HG02840 (cell line): ENCODE results near the gene CNN2.

Source experiments
- ATAC-seq: cut with Tn5 transposase; IDR thresholded peaks from one replicate; pipeline ENCODE4 v1.9.1; 2021; ENCODE audit warnings: mild to moderate bottlenecking, moderate library complexity, moderate number of reproducible peaks; ENCODE audit not compliant: unreplicated experiment, low FRiP score

The CNN2 gene

DNA sequence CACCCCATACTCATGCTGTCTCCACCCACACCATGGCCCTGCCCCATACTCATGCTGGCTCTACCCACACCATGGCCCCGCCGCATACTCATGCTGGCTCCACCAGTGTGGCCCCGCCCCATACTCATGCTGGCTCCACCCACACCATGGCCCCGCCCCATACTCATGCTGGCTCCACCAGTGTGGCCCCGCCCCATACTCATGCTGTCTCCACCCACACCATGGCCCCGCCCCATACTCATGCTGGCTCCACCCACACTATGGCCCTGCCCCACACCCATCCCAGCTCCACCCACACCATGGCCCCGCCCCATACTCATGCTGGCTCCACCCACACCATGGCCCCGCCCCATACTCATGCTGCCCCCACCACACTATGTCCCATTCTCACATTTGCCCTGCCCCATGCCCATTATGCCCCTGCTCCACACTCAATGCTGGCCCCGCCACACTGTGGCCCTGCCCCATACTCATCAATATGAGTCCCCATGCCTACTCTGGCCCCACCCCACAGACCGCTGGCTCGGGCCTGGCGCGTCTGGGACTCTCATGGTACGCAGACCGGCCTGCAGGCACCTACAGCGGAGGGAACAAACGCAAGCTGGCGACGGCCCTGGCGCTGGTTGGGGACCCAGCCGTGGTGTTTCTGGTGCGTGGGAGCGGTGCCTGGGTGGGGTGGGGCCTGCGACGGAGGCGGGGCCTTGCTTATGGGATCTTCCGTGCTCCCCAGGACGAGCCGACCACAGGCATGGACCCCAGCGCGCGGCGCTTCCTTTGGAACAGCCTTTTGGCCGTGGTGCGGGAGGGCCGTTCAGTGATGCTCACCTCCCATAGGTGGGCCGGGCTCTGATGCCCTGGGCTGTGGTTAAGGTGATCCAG lies 36.9 kb downstream of the CNN2 start:
- ATAC-seq: no peak

DNA sequence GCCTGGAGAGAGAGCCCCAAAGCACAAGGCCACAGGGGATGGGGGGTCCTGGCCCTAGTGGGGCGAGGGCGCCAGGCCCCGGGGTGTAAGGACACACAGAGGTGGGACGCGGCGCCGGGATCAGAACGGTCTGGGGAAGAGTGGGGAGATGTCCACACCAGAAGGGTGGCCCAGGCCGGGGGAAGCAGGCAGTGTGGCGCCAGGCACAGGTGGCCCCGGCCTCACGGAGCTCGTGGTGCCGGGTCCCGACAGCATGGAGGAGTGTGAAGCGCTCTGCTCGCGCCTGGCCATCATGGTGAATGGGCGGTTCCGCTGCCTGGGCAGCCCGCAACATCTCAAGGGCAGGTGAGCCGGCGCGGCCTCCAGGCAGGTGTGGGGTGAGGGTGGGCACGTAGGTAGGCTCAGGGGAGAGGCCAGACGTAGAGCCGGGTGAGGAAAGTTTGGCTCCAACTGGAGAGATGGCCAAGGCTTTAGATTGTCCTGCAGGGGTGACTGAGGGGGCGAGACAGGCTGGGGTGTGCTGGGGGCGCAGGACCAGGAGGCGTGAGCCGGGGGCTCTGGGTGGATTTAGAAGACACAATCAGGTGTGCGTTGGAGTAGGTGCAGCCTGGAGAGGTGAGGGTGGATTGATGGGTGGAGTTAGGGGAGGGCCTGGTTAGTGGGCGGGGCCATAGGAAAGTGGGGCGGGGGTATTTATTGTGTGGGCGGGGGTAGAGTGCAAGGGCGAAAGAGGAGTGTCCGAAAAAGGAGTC lies 37.7 kb downstream of the CNN2 start:
- no peak for ATAC-seq

DNA sequence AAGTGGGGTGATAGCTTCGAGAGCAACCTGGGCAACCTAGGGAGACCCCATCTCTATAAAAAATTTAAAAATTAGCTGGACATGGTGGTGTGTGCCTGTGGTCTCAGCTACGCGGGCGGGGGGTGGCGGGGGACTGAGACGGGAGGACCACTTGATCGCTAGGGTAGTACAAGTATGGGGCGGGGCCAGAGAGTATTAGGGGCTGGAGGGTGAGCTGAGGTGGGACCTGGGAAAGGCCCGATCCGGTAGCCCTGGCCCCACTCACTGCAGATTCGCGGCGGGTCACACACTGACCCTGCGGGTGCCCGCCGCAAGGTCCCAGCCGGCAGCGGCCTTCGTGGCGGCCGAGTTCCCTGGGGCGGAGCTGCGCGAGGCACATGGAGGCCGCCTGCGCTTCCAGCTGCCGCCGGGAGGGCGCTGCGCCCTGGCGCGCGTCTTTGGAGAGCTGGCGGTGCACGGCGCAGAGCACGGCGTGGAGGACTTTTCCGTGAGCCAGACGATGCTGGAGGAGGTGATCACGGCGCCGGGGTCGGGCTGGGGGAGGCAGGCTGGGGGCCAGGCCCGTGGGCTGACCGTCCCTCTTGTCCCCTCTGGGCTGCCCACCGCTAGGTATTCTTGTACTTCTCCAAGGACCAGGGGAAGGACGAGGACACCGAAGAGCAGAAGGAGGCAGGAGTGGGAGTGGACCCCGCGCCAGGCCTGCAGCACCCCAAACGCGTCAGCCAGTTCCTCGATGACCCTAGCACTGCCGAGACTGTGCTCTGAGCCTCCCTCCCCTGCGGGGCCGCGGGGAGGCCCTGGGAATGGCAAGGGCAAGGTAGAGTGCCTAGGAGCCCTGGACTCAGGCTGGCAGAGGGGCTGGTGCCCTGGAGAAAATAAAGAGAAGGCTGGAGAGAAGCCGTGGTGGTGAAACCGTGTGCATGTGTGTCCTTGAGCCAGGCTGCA lies 38.5 kb downstream of the CNN2 start:
- no peak for ATAC-seq

DNA sequence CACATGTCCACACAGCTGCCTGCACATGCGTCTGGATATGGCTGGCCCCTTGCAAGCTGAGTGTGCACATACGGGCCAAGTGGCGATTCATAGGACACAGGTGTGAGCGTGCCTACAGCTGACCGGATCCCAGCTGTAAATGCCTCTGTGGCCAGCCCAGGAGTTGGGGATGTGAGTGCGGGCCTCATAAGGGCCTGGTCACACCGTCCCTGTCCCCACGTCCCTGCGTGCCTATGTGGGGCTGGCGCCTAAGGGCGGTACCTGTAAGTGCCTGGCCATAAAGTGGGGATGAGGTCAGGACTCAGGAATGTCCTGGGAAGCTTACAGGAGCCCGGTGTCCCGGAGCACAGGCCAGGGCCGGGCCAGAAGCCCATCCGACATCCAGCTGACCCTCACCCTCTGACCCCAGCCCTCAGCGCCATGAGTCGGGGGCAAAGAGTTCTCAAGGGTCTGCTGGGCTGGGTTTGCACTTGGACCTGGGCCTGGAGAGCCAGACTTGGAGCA lies 39.2 kb downstream of the CNN2 start:
- no peak for ATAC-seq

DNA sequence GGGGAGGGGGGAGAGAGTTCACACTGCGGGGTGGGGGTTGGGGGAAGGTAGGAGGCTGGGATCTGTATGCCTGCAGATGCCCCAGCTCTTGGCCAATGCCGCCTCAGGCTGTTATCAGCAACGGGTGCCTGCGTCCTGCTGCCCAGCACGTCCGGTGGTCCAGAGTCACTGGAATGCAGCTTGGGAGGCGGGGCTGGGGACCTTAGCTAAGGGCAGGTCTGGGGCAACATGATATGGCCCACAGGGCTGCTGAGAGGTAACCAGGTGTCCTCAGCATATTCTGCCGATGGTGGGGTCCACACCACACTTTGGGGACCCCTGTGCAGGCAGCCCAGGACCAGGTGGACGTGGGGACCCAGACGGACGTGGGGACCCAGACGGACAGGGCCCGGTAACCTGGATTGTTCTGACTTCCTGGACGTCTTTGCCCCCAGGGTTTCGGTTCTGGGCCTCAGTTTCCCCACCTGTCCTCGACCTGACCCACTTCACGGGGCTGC lies 39.9 kb downstream of the CNN2 start:
- no peak for ATAC-seq

DNA sequence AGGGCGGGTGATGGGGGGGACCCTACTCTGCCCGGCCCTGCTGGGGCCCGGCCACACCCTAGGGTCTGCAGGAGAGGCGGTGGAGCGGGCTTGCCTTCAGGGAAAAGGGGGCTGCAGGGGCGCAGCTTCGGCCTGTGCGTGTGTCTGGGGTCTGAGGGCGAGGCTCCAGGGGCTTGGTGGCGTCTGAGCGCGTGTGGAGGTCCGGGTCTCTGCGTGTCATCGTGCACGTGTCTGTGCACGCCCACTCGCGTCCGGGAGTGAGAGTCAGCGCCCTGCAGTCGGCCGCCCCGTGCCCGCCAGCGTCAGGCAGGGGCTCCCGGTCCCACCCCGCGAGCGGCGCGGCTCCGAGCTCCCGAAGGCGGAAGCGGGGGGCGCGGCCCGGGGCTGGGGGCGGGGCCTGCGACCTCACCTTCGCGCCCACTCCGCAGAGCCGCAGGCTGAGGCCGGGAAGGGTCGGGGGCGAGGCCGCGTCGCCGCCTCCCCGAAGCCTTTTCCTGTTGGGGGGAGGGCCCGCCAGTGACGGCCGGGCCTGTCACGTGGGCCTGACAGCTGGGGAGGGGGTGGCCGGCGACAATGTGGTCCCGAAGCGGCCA lies 40.4 kb downstream of the CNN2 start, which contains the start of gene ARHGAP45:
Gene ARHGAP45 (plus strand): TSS at position 420 of the 593 bp plus-strand sequence. CDS start 239 bp downstream, outside the sequence.
- no peak for ATAC-seq

DNA sequence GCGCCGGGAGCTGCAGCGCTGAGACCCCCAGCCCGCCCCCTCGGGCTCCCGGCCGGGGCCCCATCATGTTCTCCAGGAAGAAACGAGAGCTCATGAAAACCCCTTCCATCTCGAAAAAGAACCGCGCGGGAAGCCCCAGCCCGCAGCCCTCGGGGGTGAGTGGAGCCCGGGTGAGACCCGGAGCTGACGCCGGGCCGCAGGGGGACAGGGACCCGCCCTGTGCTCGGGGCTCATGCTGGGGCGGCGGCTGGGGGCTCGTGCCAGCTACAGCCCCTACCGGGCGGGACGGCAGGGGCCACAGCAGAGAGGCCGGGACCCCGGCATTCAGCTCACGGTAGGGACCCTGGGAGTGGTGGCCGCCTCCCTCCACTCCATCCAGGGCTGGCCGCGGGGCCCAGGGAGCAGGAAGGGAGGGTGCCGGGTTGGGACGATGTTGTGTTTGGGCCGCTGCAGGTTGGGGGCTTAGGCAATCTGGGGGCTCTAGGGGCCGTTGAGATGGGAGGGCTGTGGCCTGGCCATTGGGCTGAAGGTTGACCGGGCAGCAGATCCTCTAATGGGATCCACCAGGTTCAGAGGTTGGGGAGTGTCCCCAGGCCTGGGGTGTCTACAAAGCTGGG lies 41.0 kb downstream of the CNN2 start:
- no peak for ATAC-seq

DNA sequence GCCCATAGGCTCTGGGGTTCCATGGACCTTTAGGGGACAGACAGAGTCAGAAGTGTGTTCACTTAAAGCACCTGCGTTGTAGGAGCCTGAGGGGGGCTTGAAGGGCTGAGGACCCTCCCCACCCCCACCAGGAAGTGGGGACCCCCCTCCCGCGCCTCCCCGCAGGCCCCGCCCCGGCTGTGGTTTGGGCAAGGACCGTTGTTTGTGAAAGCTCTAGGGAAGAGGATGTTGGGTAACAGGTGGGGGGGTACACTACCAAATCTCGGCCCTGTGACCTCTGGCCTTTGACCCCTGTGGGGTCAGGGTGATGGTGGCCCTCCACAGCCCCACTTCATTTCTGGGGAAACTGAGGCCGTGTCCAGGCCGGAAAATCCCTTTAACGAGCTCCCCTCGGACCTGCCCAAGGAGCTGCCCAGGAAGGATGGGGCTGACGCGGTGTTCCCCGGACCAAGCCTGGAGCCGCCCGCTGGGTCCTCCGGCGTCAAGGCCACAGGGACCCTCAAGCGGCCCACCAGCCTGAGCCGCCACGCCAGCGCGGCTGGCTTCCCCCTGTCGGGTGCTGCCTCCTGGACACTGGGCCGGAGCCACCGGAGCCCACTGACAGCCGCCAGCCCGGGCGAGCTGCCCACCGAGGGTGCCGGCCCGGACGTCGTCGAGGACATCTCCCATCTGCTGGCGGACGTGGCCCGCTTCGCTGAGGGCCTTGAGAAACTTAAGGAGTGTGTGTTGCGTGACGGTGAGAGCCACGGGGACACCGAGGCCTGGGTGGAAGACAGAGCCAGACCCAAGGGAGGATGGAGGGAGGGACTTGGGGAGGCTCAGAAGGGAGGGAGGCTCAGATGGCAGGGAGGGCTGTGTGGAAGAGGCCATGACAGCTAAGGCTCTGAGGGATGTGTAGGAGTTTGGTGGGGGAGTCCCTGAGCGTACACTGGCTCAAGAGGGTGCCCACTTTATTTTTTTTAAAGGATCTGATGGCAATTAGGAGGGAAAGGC lies 41.9 kb downstream of the CNN2 start:
- no peak for ATAC-seq

DNA sequence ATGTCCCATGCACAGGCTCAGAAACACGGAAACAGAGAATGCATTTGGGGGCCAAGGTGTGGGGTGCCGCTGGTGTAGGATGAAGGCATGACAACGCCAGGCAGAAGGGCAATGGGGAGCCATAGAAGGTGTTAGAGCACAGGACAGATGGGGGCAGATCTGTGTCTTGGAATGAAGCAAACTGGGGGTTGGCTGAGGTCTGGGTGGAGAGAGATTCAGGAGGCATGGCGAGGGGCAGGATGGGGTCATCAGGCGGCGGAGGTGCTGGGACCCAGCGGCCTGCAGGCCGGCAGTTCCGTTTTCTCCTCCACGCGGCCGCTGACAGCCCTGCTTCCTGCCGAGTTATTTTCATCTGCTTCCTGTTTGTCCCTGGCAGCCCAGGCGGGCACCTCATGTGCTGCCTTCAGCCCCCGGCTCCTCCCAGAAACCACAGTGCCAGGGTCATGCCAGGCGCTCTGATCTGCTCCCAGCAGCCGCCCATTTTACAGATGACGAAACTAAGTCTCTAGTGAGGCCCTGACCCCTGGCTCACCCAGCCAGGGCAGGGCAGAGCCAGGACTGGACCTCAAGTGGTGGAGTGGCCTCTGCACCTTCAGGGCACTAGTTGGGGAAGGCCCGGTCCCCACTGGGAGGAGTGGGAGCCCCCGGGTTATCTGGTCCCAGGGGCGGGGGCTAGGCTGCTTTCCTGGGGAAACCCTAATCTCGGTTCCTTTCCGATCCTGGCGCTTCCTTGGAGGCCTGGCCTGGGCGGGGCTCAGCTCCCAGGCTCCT lies 42.8 kb downstream of the CNN2 start:
- no peak for ATAC-seq

DNA sequence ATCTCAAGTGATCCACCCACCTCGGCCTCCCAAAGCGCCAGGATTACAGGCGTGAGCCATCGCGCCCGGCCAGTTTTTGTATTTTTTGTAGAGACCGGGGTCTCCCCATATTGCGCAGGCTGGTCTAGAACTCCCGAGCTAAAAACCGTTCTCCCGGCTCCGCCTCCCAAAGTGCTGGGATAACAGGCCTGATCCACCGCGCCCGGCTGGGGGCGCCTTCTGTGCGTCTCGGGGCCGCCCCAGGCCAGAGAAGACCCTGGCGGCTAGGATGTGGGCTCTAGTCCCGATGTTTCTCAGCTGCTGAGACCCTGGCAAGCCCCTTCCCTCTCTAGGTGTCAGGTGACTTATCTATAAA lies 44.1 kb downstream of the CNN2 start:
- no peak for ATAC-seq

DNA sequence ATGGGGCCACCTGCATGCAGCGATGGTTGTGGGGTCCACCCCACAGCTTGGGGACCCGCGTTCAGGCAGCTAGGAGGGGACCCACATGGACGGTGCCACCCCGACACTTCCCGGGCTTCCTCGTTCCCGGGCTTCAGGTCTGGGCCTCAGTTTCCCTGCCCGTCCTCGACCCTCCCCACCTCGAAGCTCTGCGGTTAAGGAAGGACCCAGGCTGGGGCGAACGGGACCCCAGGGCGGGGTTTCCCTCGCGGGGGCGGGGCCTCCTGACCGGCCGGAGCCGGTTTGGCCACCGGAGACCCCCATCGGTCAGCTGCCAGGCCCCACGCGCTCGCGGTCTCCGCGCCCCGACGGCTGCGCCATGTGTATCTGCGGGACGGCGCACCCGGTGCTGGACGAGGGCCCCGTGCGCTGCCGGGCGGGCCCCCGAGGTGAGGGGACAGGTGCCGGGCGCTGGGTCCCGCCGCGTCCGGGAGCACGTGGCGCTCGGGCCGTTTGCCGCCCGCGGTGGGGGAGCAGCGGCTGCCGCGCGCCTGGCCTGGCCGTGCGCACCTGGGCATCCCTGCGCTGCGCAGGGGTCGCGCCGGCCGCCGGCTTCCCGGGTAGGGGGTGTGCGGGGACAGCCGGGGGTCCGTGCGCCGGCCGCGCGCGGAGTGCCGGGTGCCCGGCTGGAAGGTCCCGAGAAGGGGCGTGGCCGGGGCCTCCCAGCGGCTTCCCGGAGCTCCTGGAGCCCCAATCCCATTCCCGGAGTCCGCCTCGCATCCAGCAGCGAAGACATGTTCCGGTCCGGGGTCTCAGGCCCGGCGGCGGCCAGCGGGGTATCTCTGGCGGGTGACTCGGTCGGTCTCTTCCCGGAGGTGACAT lies 44.8 kb downstream of the CNN2 start:
- no peak for ATAC-seq

DNA sequence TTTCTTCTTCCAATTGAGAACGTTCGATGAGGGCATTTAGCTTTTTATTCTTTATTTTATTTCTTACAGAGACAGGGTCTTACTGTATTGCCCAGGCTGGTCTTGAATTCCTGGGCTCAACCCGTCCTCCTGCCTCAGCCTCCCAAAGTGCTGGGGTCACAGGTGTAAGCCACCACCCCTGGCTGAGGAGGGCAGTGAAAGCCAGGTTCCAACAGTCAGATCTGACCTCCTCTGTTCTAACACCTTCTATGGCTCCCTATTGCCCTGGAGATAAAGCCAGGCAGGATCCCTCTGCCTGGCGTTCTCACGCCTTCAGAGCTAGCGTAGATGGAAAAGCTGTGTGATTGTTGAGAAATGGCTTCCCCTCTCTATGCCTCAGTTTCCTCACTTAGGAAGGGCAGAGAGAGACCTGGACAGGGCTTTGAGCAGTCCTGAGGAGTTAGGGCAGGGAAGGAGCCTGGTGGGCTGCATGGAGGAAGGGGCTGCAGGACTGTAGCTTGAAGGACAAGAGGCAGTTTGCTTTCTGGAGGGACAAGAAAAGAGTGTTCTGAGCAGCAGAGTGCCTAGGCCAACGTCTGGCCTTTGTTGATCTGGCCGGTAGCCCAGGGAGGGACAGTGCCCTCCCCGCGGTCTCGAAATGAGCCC lies 46.1 kb downstream of the CNN2 start:
- ATAC-seq: no peak

DNA sequence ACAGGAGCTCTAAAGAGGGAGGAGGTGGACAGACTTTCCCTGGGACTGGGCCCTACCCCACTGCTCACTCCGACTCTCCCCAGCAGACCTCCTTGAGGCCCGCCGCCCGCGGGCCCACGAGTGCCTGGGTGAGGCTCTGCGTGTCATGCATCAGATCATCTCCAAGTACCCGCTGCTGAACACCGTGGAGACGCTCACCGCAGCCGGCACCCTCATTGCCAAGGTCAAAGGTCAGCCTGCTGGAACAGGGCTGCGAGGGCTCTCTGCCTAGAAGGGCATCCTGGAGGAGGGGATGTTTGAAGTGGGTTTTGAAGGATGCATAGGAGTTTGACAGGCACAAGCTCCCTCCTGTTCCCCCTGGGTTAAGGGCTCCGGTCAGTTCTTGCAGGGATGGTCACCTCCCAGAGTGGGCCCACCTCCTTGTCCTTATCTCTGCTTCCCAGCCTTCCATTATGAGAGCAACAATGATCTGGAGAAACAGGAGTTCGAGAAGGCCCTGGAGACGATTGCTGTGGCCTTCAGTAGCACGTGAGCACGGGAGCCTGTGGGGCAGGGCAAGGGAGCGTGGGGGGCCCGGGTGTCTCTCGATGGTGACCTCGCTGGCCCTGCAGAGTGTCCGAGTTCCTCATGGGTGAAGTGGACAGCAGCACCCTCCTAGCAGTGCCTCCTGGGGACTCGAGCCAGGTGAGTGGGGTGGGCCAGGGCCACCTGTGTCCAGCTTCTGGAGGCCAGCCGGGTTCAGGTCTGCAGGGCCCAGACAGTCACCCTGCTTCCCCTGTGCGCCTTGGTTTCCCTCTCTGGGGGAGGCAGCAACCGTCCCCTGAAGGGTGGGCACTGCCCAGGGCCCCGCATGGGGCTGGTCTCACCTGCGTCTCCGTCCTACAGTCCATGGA lies 46.9 kb downstream of the CNN2 start:
- no peak for ATAC-seq

DNA sequence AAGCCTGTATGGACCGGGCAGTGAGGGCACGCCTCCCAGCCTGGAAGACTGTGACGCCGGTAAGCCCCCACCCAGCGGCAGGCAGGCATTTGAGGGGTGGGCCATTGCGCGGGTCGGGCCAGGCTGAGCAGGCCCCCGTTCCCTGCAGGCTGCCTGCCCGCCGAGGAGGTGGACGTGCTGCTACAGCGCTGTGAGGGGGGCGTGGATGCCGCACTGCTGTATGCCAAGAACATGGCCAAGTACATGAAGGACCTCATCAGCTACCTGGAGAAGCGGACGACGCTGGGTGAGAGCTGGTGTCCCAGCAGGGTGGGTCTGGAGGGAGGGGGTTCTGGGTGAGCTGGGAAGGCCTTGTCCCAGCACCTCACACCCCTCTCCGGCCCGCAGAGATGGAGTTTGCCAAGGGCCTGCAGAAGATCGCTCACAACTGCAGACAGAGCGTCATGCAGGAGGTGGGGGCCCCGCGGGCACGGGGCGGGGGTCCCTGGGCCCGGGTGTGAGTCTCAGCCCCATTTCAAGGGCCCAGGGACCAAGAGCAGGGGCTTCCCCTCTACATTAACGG lies 47.6 kb downstream of the CNN2 start:
- no peak for ATAC-seq
